ENCODE results near the gene FAM78A.

Gene FAM78A

GRCh38 chr9:131302244-131303075, 26.1 kb upstream of the FAM78A start:
- DNase-seq, result peak; percentile 66

- no peak for DNase-seq
These were observed 24.1 kb upstream of the FAM78A start for GRCh38 chr9:131300444-131300843.

GRCh38 chr9:131299961-131300347, 23.6 kb upstream of the FAM78A start:
- DNase-seq, result no peak

GRCh38 chr9:131299346-131299960, 23.1 kb upstream of the FAM78A start:
- DNase-seq, result no peak

GRCh38 chr9:131298816-131299215, 22.5 kb upstream of the FAM78A start:
- no peak for DNase-seq

GRCh38 chr9:131298341-131298740, 22.0 kb upstream of the FAM78A start:
- no peak for DNase-seq

- no peak for DNase-seq
These were observed 21.6 kb upstream of the FAM78A start for GRCh38 chr9:131297903-131298302.

GRCh38 chr9:131296906-131297500, 20.7 kb upstream of the FAM78A start:
- no peak for DNase-seq

- DNase-seq, result peak; percentile 59
These were observed 20.1 kb upstream of the FAM78A start for GRCh38 chr9:131296460-131296859.

- DNase-seq, result no peak
These were observed 16.6 kb upstream of the FAM78A start for GRCh38 chr9:131292937-131293336.

- DNase-seq, result no peak
These were observed 15.5 kb upstream of the FAM78A start for GRCh38 chr9:131291795-131292315.

GRCh38 chr9:131290767-131291370, 14.6 kb upstream of the FAM78A start:
- no peak for DNase-seq

- no peak for DNase-seq
These were observed 13.9 kb upstream of the FAM78A start for GRCh38 chr9:131290036-131290766.

GRCh38 chr9:131289301-131290035, 13.2 kb upstream of the FAM78A start, which contains the start of gene PLPP7:
Gene PLPP7 (plus strand): TSS chr9:131289723. CDS start chr9:131289998, 275 bp downstream.
- DNase-seq, result peak; percentile 76

GRCh38 chr9:131288217-131288616, 11.9 kb upstream of the FAM78A start:
- no peak for DNase-seq

GRCh38 chr9:131287359-131287758, 11.0 kb upstream of the FAM78A start:
- no peak for DNase-seq

GRCh38 chr9:131284856-131285255, 8.5 kb upstream of the FAM78A start:
- no peak for DNase-seq

- no peak for DNase-seq
These were observed 6.5 kb upstream of the FAM78A start for GRCh38 chr9:131282688-131283422.

- DNase-seq, result no peak
These were observed 5.9 kb upstream of the FAM78A start for GRCh38 chr9:131282175-131282574.

- no peak for DNase-seq
These were observed 5.0 kb upstream of the FAM78A start for GRCh38 chr9:131281119-131281965.
